ENCODE data around the gene MYOG. TPM values are rescaled to one million over a fixed set of nuclear protein-coding genes. Genes with fewer than 3 reads are reported as not detected.

MYOG gene
- polyA plus RNA-seq, 1 donor (not counting 4 experiments of a cell fraction or from before 2014, with no cell fraction given) = not detected

DNA sequence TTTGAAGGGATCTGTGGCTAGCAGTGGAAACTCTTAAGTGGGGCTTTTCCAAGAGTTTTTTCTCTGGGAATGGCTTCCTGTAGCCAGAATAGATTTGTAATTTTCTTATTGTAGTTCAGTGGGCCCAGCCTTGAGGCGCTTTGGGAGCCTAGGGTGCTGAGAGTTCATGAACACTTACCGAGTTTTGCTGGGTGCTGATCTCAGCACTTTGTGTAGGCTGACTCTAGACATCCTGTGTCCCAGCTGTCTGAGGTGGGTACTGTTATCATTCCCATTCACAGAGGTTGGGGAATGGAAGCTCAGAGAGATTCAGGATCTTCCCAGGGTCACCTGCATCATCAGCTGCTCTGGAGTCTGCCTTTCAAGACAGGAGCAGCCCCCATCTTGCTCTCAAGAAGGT is 52.5 kb downstream of the MYOG start:
- Histone ChIP-seq H3K4me1 (ENCODE audit: control insufficient read depth, extremely low read depth, insufficient read depth, low read length) (peaks cover 6% of the 10 kb centered on the region), H3K9ac (ENCODE audit: control insufficient read depth, extremely low read depth, insufficient read depth, low read length) (no peak overlapping the region), H3K9me3 (ENCODE audit: control insufficient read depth, low read depth, low read length) (no peaks in the 10 kb centered on the region), H2AFZ (ENCODE audit: control insufficient read depth, low read length) (no peak overlapping the region), H4K20me1 (ENCODE audit: control insufficient read depth, extremely low read depth, insufficient read depth, low read length) (no peaks in the 10 kb centered on the region), H3K27me3 (ENCODE audit: control insufficient read depth, extremely low read depth, insufficient read depth, low read length) (peaks cover 5% of the 10 kb centered on the region), H3K36me3 (ENCODE audit: control insufficient read depth in 2 of 2, extremely low read depth in 1 of 2, insufficient read depth in 2 of 2, low read length in 2 of 2) (no peaks in the 10 kb centered on the region), H3K79me2 (ENCODE audit: control insufficient read depth, insufficient read depth, low read length) (no peaks in the 10 kb centered on the region), H3K27ac (ENCODE audit: control insufficient read depth, insufficient read depth, low read length) (no peak overlapping the region), H3K4me2 (ENCODE audit: control insufficient read depth, extremely low read depth, insufficient read depth, low read depth, low read length) (no peak overlapping the region), H3K4me3 (ENCODE audit: control insufficient read depth in 2 of 3, extremely low read depth in 1 of 3, insufficient read depth in 2 of 3, low read depth in 1 of 3, low read length in 3 of 3) (no peak overlapping the region), H3K9me1 (ENCODE audit: control insufficient read depth, extremely low read depth, insufficient read depth, low read length) (no peaks in the 10 kb centered on the region)
- no peak for FAIRE-seq
- dilution Hi-C loops (cut with MboI; ENCODE audit: extremely low pct_ligation_motif_present, low sequenced_read_pairs) = loop anchor here (25.0 kb wide), 1 partner anchor 229 kb away; no protein-coding TSS in a partner anchor
- TF ChIP-seq EZH2 (IDR thresholded peaks at IDR 0.05; ENCODE audit: low read length) = no peak
- no peak for DNase-seq (ENCODE audit: low read depth, low spot score)

Other genes with a start within 250 kb of the MYOG start
- 14.8 to 17.4 TPM (median 16.6 TPM) in 3 replicates for gene RABIF, start 196.9 kb downstream of the MYOG start, polyA plus RNA-seq
- gene KLHL12, start 158.8 kb downstream of the MYOG start, polyA plus RNA-seq = 26.4 to 32.3 TPM (median 28.6 TPM) in 3 replicates
- 223 to 336 TPM (median 260 TPM) in 3 replicates for gene ADIPOR1, start 127.7 kb downstream of the MYOG start, polyA plus RNA-seq
- 199 to 336 TPM (median 232 TPM) in 3 replicates for gene CYB5R1, start 118.8 kb downstream of the MYOG start, polyA plus RNA-seq
- gene TMEM183A, start 78.6 kb downstream of the MYOG start, polyA plus RNA-seq = 87.4 to 91.8 TPM (median 88.2 TPM) in 3 replicates
- gene PPFIA4, start 59.5 kb downstream of the MYOG start, polyA plus RNA-seq = 0.63 to 4.2 TPM (median 2.3 TPM) in 3 replicates
- gene ADORA1, start 41.7 kb upstream of the MYOG start, polyA plus RNA-seq = 0.07 to 0.10 TPM (median 0.09 TPM) in 3 replicates
- gene MYBPH, start 89.8 kb upstream of the MYOG start, polyA plus RNA-seq = not detected in 3 replicates
- gene CHI3L1, start 100.7 kb upstream of the MYOG start, polyA plus RNA-seq = 0.11 to 1.2 TPM (median 0.20 TPM) in 3 replicates
- 0.14 TPM in 1 of 3 replicates, not detected in the others for gene CHIT1, start 143.7 kb upstream of the MYOG start, polyA plus RNA-seq
- gene BTG2, start 219.5 kb upstream of the MYOG start, polyA plus RNA-seq = 52.4 to 230 TPM (median 117 TPM) in 3 replicates